ENCODE data around the gene WRAP73.

The WRAP73 gene

DNA sequence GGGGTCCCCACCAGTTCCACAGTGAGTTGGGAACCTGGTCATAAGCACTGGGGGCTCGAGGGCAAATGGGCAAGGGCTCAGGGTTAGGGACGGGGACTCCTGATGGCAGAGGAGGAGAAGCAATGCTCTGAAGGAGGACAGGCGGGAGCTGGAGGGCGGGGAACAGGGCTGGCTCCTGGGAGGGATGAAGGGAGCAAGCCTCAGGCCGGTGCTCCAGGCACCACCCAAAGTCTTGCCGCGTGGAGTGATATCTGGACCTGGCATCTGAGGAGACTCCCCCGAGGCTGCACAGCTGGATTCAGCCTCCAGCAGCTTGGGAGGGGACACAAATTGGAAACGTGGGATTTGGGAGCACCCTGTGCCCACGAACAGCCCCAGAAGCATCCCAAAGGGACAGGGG is 49.5 kb downstream of the WRAP73 start:
- TF ChIP-seq, protein P1, sequence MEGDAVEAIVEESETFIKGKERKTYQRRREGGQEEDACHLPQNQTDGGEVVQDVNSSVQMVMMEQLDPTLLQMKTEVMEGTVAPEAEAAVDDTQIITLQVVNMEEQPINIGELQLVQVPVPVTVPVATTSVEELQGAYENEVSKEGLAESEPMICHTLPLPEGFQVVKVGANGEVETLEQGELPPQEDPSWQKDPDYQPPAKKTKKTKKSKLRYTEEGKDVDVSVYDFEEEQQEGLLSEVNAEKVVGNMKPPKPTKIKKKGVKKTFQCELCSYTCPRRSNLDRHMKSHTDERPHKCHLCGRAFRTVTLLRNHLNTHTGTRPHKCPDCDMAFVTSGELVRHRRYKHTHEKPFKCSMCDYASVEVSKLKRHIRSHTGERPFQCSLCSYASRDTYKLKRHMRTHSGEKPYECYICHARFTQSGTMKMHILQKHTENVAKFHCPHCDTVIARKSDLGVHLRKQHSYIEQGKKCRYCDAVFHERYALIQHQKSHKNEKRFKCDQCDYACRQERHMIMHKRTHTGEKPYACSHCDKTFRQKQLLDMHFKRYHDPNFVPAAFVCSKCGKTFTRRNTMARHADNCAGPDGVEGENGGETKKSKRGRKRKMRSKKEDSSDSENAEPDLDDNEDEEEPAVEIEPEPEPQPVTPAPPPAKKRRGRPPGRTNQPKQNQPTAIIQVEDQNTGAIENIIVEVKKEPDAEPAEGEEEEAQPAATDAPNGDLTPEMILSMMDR (IDR thresholded peaks at IDR 0.05): no peak

DNA sequence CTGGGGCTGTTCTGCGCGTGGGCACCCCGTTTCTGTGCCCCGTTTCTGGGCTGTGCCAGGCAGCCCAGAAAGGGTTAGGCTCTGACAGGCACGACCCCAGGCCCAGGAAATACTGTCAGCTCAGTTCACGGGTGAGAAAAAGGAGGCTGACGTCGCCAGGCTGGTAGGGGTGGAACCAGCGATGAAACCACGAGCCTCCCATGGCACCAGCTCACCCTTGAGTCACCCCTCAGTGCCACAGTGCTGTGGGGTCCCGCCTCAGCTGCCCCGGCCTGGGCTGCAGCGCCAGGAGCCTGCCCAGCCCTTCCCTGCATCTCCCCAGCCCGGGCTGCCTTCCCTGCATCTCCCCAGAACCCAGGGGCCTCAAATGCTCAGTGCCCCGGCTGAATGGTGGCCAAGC is 50.1 kb downstream of the WRAP73 start:
- TF ChIP-seq, protein P1 (IDR thresholded peaks at IDR 0.05): no peak

DNA sequence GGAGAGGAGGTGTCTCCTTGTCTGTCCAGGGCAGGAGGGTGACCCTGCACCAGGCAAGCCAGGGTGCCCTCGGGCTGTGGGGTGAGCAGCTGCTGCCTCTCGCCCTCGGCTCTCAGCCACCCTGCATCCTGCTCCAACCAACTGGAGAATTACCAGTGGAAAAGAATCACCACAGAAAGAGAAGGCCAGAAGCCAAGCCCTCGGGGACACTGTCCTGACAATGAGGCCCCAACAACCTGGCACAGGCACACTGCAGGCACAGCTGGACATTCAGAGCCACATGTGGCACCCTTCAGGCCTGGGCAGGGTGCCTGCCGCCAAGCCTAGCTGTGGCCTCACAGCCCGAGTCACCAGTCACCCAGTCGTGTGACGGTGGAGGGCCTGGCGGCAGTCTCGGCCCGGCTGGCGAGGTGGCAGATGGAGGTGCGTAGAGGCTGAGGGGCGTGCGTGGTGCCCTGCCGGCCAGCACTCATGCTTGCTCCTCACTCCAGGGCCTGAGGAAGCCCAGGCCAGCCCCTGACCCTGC is 50.6 kb downstream of the WRAP73 start:
- TF ChIP-seq, protein P1 (IDR thresholded peaks at IDR 0.05): no peak

DNA sequence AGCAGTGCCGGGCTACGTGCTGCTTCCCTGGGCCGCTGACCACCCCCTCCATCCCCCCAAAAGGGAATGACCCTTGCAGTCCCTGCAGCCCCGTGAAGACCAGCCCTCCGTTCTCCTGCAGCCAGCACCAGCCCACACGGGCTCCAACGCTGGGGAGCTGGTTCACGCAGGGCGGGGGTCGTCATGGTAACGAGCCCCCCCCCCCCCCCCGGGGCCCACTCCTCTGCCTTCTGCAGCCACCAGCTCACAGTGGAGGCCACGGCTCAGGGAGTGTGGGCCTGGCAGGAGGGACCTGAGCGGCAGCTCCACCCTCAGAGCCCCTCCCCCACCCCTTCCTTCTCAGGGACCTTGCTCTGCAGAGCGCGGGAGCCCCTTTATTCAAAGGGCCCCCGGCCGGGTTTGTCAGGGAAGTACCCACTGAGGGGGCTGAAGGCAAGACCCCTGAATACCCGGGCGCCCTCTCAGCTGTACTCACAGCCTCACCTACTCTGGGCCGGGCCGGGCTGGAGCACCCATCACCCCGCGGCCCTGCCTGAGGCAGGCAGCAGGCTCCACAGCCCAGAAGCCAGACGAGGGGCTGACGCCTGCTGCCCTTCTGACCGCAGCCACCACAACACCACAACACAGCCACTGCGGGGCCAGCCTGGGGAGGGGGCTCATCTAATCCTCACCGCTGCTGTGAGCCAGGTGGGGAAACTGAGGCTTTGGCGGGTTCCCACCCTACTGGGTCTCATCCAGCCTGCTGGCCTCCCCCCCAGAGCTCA is 51.2 kb downstream of the WRAP73 start:
- TF ChIP-seq, protein P1 (IDR thresholded peaks at IDR 0.05): no peak

DNA sequence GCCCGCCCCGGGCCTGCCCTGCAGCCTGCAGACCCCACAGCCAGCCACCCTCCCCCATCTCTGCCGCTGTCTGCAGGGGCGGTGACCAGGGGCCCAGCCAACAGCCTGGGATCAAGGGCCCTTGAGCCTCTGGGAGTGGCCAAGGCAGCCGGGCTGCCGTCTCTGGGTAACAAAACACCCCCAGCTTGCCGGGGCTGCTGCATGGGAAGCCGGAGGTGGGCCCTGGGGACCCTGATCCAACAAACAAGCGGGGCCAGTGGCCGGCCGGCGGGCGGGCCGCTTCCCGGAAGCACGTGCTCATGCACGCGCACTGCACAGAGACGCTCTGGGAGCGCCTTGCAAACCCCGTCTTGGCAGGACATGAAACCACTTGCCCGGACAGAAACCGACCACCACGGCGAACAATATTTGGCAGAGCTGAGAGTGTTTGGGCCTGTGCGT is 51.8 kb downstream of the WRAP73 start:
- TF ChIP-seq, protein P1 (IDR thresholded peaks at IDR 0.05): no peak

DNA sequence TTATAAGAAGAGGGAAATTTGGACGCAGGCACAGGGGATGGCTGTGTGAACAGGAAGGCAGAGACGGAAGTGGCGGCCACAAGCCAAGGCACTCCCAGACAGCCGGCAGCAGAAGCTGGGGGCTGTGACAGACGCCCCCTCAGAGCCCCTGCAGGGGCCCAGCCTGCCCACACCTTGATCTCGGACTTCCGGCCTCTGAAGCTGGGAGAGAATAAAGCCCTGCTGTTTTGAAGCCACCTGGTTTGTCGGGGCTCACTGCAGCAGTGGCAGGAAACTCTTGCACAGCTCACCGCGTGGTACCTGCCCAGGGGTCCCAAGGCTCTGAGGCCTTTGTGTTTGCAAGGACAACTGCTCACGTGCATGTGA is 52.3 kb downstream of the WRAP73 start:
- TF ChIP-seq, protein P1 (IDR thresholded peaks at IDR 0.05): no peak

DNA sequence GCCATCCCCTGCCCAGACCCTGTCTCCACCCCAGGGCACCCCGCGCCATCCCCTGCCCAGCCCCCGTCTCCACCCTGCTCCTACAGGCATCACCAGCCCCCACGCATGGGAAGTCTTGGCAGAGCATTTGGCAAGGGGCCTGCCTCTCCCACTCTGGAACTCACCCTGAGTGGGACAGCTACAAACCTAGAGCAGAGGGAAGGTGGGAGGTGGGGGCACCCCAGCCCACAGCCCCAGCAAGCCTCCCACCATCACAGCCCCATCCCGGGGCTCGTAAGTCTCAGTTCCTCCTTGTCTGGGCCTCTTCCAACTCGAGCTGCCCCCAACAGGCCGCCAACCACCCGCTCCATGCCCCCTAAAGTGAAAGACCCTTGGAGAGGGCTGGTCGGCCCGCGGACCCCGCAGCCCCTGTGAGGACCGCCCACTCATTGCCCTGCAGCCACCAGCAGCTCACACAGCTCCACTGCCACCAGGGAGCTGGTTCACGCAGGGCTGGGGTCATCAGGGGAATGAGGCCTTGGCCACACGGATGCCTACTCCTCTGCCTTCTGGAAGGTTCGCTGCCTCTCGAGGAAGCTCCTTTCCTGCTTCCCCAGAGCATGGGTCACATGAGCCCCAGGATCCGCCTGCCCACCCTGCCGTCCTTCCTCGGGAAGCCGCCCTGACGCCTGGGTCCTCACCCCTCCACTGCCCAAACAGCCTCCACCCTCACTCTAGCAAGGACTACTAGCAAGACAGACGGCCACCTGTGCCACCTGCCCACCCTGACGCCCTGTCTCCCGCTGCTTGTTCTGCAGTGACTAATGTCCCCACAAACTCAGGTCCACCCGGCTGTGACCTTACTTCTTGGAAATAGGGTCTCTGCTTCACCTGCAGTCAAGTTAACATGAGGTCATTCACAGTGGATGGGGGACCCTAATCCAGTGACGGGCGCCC is 53.0 kb downstream of the WRAP73 start:
- TF ChIP-seq, protein P1 (IDR thresholded peaks at IDR 0.05): no peak
